Neural cell (in vitro differentiated cells): ENCODE measurements around the gene SLC2A5.

Experiments used
- CTCF ChIP-seq: fragments of 450-650 bp; IDR thresholded peaks from 2 replicates; pipeline ENCODE4 v1.5.1; 2014; ENCODE audit warnings: antibody characterized with exemption, mild to moderate bottlenecking, moderate library complexity; ENCODE audit not compliant: poor library complexity, severe bottlenecking
- MXI1 ChIP-seq: fragments of 450-650 bp; conservative IDR thresholded peaks from 2 replicates; pipeline ENCODE4 v1.6.1; 2014; ENCODE audit warnings: antibody characterized with exemption, mild to moderate bottlenecking; ENCODE audit not compliant: poor library complexity, severe bottlenecking
- POLR2AphosphoS5 ChIP-seq: IDR thresholded peaks from 2 replicates; pipeline ENCODE4 v1.6.1; 2012
- RAD21 ChIP-seq: fragments of 450-650 bp; conservative IDR thresholded peaks from 2 replicates; pipeline ENCODE4 v1.6.1; 2014; ENCODE audit warnings: antibody characterized with exemption, mild to moderate bottlenecking, moderate library complexity
- REST ChIP-seq: IDR thresholded peaks from 2 replicates; pipeline ENCODE4 v1.6.1; 2012; ENCODE audit warnings: borderline replicate concordance

GRCh38 chr1:9080705-9081291, 11.4 kb upstream of the SLC2A5 start:
- no peak for TF ChIP-seq POLR2AphosphoS5
- no peak for TF ChIP-seq CTCF
- TF ChIP-seq RAD21 = no peak
- TF ChIP-seq REST = no peak
- no peak for TF ChIP-seq MXI1
